ENCODE data around the gene URI1.

GRCh38 chr19:30064348-30064699 is 122.3 kb downstream of the URI1 start:
- no peak for TF ChIP-seq POLR2A (IDR thresholded peaks at IDR 0.05)
- no peak for TF ChIP-seq CTCF (IDR thresholded peaks at IDR 0.05)
